OCI-LY3 (cell line): ENCODE measurements around the gene RFC3.
A peak's percentile ranks its signal among the peaks of the same experiment; 100 is the strongest.

Experiments
- CTCF ChIP-seq: fragments of 200-600, 300-600 bp; sonication (generic); IDR thresholded peaks from 2 replicates; pipeline ENCODE4 v1.5.1; 2014; ENCODE audit warnings: antibody characterized with exemption, low read length, low read depth
- EZH2phosphoT487 ChIP-seq: fragments of 200-600 bp; shearing (Covaris generic); IDR thresholded peaks from 2 replicates; pipeline ENCODE4 v1.6.1; 2018; ENCODE audit warnings: antibody characterized with exemption, mixed run types, low read depth

- TF ChIP-seq CTCF: peak; percentile 71
- no peak for TF ChIP-seq EZH2phosphoT487
Measured at GRCh38 chr13:33799950-33800592, 17.9 kb upstream of the RFC3 start.
